B cell (primary cell): ENCODE results near the gene PAM. TPM values are rescaled to one million over a fixed set of nuclear protein-coding genes. Genes with fewer than 3 reads are reported as not detected.

Source experiments
- ATAC-seq: fragments of 200-7000 bp; cut with Tn5 transposase; one replicate; pipeline ENCODE4 v1.10.0; 2021; ENCODE audit warnings: low read depth, mild to moderate bottlenecking, moderate number of reproducible peaks, moderate library complexity
- CTCF ChIA-PET: fragments of 350-600 bp; sonication (Branson Sonifier 250); formaldehyde crosslinking; loops from one replicate; lab custom pipeline; 2021; ENCODE audit warnings: antibody characterized with exemption, inconsistent platforms; lab: Charles Lee
- POLR2A ChIA-PET: fragments of 350-600 bp; sonication (Branson Sonifier 250); formaldehyde crosslinking; loops from one replicate; lab custom pipeline; 2021; ENCODE audit warnings: antibody characterized with exemption; lab: Charles Lee
- DNase-seq: peaks from one replicate; pipeline ENCODE4 v3.0.0; 2013
- H2AFZ ChIP-seq: 2 replicates; pipeline ENCODE4 v1.6.1; 2012; ENCODE audit warnings: mild to moderate bottlenecking, low read depth, low read length; ENCODE audit not compliant: insufficient read depth, poor library complexity, severe bottlenecking
- H3K27ac ChIP-seq, 2 donors: 1 replicate in 1 of 2; 2 replicates in 1 of 2; pipeline ENCODE4 v1.5.1; 2012 to 2013; ENCODE audit warnings: low read length in 2 of 2, mild to moderate bottlenecking in 2 of 2, moderate library complexity in 1 of 2
- H3K27me3 ChIP-seq, 4 experiments: fragments of 200-600 bp in 1 of 4; sonication (generic) in 1 of 4; replicated peaks in 1 of 4; 1 replicate in 2 of 4; 2 replicates in 2 of 4; pipeline versions ENCODE4 v1.6.1 to v1.7.0; 2013 to 2016; ENCODE audit warnings: low read length in 3 of 4, mild to moderate bottlenecking in 2 of 4, mixed read lengths in 1 of 4, moderate library complexity in 1 of 4; ENCODE audit not compliant: insufficient read depth in 4 of 4, control insufficient read depth in 3 of 4; ENCODE audit errors: control extremely low read depth in 1 of 4
- H3K36me3 ChIP-seq, 2 experiments: replicated peaks in 1 of 2; 1 replicate in 1 of 2; 2 replicates in 1 of 2; pipeline versions ENCODE4 v1.6.1 to v1.7.1; 2013; ENCODE audit warnings: low read length in 1 of 2; ENCODE audit not compliant: insufficient read depth in 2 of 2, control insufficient read depth in 1 of 2; ENCODE audit errors: control extremely low read depth in 1 of 2, extremely low read depth in 1 of 2
- H3K4me1 ChIP-seq, 2 donors: fragments of 200-600 bp in 1 of 2; sonication (generic) in 1 of 2; 1 replicate in 1 of 2; 2 replicates in 1 of 2; pipeline versions ENCODE4 v1.5.1 to v1.6.1; 2013 to 2017; ENCODE audit warnings: low read length in 2 of 2; ENCODE audit not compliant: control insufficient read depth in 2 of 2, insufficient read depth in 2 of 2
- H3K4me2 ChIP-seq: replicated peaks from 2 replicates; pipeline ENCODE3; 2012; ENCODE audit warnings: mild to moderate bottlenecking, low read depth, low read length; ENCODE audit not compliant: poor library complexity, severe bottlenecking
- H3K4me3 ChIP-seq, 5 experiments: fragments of 200-600 bp in 1 of 5; sonication (generic) in 1 of 5; 1 replicate in 3 of 5; 2 replicates in 2 of 5; pipeline versions ENCODE4 v1.5.1 to v1.7.0; 2011 to 2016; ENCODE audit warnings: low read length in 4 of 5, mild to moderate bottlenecking in 4 of 5, low read depth in 2 of 5, control low read depth in 1 of 5, moderate library complexity in 1 of 5; ENCODE audit not compliant: insufficient read depth in 1 of 5; ENCODE audit errors: control extremely low read depth in 1 of 5, extremely low read depth in 1 of 5
- H3K79me2 ChIP-seq: fragments of 200-600 bp; sonication (generic); one replicate; pipeline ENCODE4 v1.6.0; 2016; ENCODE audit warnings: low read length; ENCODE audit not compliant: control insufficient read depth, insufficient read depth
- H3K9ac ChIP-seq: fragments of 200-600 bp; sonication (generic); 2 replicates; pipeline ENCODE4 v1.6.1; 2017; ENCODE audit warnings: mild to moderate bottlenecking, low read length, moderate library complexity
- H3K9me3 ChIP-seq, 3 donors: one replicate each; pipeline versions ENCODE4 v1.6.1 to v1.7.1; 2013; ENCODE audit warnings: low read length in 2 of 3; ENCODE audit not compliant: control insufficient read depth in 2 of 3, insufficient read depth in 1 of 3; ENCODE audit errors: control extremely low read depth in 1 of 3
- H4K20me1 ChIP-seq: 2 replicates; pipeline ENCODE4 v1.6.0; 2012; ENCODE audit warnings: mild to moderate bottlenecking, low read length; ENCODE audit not compliant: insufficient read depth, control insufficient read depth, poor library complexity, severe bottlenecking
- H3K27ac Mint-ChIP-seq: one replicate; pipeline ENCODE4 v1.8.0; 2021; ENCODE audit warnings: mixed read lengths
- H3K27me3 Mint-ChIP-seq: one replicate; pipeline ENCODE4 v1.8.0; 2021; ENCODE audit warnings: mixed read lengths
- H3K4me1 Mint-ChIP-seq: one replicate; pipeline ENCODE4 v1.8.0; 2021; ENCODE audit warnings: mixed read lengths
- H3K4me3 Mint-ChIP-seq: one replicate; pipeline ENCODE4 v1.8.0; 2021; ENCODE audit warnings: mixed read lengths
- H3K9me3 Mint-ChIP-seq: one replicate; pipeline ENCODE4 v1.8.0; 2022; ENCODE audit warnings: mixed read lengths; ENCODE audit not compliant: insufficient read depth
- EZH2 ChIP-seq: IDR thresholded peaks from 2 replicates; pipeline ENCODE4 v1.6.1; 2012; ENCODE audit warnings: borderline replicate concordance, low read depth, mild to moderate bottlenecking, moderate library complexity, low read length; ENCODE audit not compliant: insufficient read depth, poor library complexity, severe bottlenecking
- whole genome bisulfite sequencing: methylation state at CpG from one replicate; pipeline ENCODE4 v1.1.5; 2013; ENCODE audit warnings: missing lambda C conversion rate; ENCODE audit not compliant: insufficient coverage; 5-methylcytosine and 5-hydroxymethylcytosine counted together
- intact Hi-C: fragments of 100-400 bp; cut with micrococcal nuclease; formaldehyde crosslinking; loops from one replicate; pipeline ENCODE4 v1.10.0; 2022
- polyA plus RNA-seq: library from polyadenylated mRNA; depleted of rRNA; stranded (reverse); fragments of >200 nt; gene quantifications from 2 replicates; pipeline ENCODE4 v1.2.3, GENCODE V29; 2012
- total RNA-seq, 2 donors: library from RNA; stranded (reverse); fragments of 120-200 nt in 1 of 2; gene quantifications; 1 replicate in 1 of 2; 2 replicates in 1 of 2; pipeline versions ENCODE4 v1.2.3 to v1.2.4, GENCODE V29; 2013 to 2022
- TF ChIP-seq, protein P1 (sequence below): fragments of 200-600 bp; IDR thresholded peaks from one replicate; pipeline ENCODE4 v1.8.0; 2022; ENCODE audit warnings: antibody characterized with exemption, mild to moderate bottlenecking

The PAM gene
- total and polyA plus RNA-seq, 2 donors (not counting 1 experiment from before 2014, with no cell fraction given), result 1.00 to 34.8 TPM

DNA sequence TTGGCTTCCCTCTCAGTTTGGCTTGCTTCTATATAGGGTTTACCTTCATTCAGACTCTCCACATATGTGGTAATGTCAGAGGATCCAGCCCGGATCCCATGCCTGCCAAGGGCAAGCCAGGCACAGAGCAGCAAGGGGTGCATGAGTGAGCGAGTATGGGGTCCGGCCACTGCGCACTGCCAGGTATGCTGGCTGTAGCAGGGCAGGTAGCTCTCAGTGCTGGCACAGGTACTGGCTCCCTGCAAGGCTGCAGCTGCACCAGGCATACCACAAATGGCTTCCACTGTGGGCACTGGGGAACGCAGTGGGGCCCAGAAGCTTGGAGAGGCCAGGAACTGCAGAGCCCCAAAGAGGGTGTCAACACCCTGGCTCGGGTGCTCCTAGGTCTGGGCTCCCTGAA is 278.6 kb downstream of the PAM start:
- Histone ChIP-seq H3K27ac (no peak overlapping the region), H2AFZ (no peak overlapping the region), H3K9ac (no peak overlapping the region), H4K20me1 (no peaks in the 10 kb centered on the region), H3K79me2 (no peaks in the 10 kb centered on the region), H3K36me3 (no peaks in the 10 kb centered on the region), H3K4me2 (no peak overlapping the region), H3K4me1 (no peaks in the 10 kb centered on the region), H3K4me3 (no peak overlapping the region), H3K27me3 (no peaks in the 10 kb centered on the region), H3K9me3 (peaks cover 0 to 16% (median 0%) of the 10 kb centered on the region in 3 donors)
- TF ChIP-seq, protein P1, sequence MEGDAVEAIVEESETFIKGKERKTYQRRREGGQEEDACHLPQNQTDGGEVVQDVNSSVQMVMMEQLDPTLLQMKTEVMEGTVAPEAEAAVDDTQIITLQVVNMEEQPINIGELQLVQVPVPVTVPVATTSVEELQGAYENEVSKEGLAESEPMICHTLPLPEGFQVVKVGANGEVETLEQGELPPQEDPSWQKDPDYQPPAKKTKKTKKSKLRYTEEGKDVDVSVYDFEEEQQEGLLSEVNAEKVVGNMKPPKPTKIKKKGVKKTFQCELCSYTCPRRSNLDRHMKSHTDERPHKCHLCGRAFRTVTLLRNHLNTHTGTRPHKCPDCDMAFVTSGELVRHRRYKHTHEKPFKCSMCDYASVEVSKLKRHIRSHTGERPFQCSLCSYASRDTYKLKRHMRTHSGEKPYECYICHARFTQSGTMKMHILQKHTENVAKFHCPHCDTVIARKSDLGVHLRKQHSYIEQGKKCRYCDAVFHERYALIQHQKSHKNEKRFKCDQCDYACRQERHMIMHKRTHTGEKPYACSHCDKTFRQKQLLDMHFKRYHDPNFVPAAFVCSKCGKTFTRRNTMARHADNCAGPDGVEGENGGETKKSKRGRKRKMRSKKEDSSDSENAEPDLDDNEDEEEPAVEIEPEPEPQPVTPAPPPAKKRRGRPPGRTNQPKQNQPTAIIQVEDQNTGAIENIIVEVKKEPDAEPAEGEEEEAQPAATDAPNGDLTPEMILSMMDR, result no peak
- TF ChIP-seq EZH2, result no peak
- POLR2A ChIA-PET, result no interaction called here
- Mint-ChIP-seq H3K27me3 (no peaks in the 10 kb centered on the region), H3K4me1 (no peaks in the 10 kb centered on the region), H3K9me3 (no peaks in the 10 kb centered on the region), H3K4me3 (no peak overlapping the region), H3K27ac (no peak overlapping the region)
- ATAC-seq (no peak), DNase-seq (no peak)
- intact Hi-C loops, result no loop called here
- CTCF ChIA-PET, result no interaction called here
- WGBS, result 94% methylated on average over 6 of the region's 6 CpGs

DNA sequence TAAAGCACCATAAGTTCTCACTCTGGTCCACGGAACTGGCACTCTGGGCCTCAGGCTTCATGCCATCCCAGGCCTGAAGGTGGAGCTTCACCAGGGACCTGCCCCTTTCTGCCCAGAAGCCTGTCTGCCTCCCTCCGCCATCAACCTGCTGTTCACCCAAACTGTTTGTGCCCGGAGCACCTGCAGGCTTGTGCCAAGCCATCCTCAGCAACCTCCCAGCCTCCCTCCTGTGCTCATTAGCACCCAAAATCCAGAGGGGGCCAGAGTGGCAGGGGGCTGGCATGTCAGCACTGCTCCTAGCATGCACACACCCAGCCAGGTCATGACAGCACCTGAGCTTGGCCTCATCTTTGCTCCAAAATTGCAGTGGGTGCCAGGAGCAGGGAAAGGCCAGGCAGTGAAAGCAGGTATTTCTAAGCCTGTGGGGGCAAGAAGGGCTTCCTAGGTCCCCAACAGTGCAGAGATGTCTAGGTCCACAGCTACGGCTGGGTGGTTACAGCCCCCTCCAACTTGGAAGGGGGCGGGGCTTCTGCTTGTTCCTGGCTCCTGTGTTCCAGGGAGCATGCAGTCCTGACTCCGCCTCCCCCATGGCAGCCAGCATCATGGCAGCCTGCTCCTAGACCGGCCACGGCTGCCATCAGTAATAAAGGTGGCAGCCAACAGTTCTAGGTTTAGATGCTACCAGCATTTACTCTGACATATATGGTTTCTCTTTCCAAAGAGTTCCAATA is 279.7 kb downstream of the PAM start:
- ATAC-seq (no peak), DNase-seq (no peak)
- Histone ChIP-seq H3K4me3 (no peak overlapping the region), H3K36me3 (no peaks in the 10 kb centered on the region), H3K9ac (no peak overlapping the region), H3K9me3 (peaks cover 0 to 16% (median 0%) of the 10 kb centered on the region in 3 donors), H3K4me2 (no peak overlapping the region), H3K79me2 (no peaks in the 10 kb centered on the region), H2AFZ (no peak overlapping the region), H4K20me1 (no peaks in the 10 kb centered on the region), H3K27me3 (no peaks in the 10 kb centered on the region), H3K4me1 (no peaks in the 10 kb centered on the region), H3K27ac (no peak overlapping the region)
- Mint-ChIP-seq H3K9me3 (no peaks in the 10 kb centered on the region), H3K27me3 (no peaks in the 10 kb centered on the region), H3K4me3 (no peak overlapping the region), H3K27ac (no peak overlapping the region), H3K4me1 (no peaks in the 10 kb centered on the region)
- TF ChIP-seq EZH2, result no peak
- TF ChIP-seq, protein P1, result no peak
- POLR2A ChIA-PET, result no interaction called here
- CTCF ChIA-PET, result no interaction called here
- intact Hi-C loops, result no loop called here
- 92% methylated on average over 7 of the region's 8 CpGs for WGBS
